ENCODE measurements around the gene MGP.

MGP gene

DNA sequence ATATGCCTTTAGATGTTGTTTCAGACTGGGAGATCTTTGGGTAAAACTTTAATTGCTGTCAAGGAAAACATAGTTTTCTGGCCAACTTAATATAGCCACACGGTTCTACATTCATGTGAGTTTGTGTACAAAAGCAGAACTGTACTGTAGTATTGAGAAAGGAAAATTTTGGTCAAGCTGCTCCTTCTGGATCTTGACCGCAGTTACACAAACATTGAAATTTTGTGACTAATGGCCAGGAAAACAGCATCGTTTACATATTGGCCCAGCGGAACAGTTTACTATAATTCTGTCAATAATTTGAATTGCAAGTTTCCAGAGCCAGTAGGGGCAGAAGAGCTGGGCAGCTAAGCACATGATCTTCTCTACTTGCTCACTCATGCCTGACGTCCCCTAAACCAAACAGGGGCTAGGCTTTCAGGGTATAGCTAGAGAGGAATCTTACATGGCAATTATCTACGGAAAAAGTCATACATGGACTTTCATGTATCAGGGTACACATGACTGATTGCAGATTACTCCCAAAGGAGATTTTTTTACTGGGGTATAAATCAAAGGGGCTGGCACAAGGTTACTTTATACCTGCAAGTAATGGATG lies 31.0 kb downstream of the MGP start:
- DNase-seq, result no peak

DNA sequence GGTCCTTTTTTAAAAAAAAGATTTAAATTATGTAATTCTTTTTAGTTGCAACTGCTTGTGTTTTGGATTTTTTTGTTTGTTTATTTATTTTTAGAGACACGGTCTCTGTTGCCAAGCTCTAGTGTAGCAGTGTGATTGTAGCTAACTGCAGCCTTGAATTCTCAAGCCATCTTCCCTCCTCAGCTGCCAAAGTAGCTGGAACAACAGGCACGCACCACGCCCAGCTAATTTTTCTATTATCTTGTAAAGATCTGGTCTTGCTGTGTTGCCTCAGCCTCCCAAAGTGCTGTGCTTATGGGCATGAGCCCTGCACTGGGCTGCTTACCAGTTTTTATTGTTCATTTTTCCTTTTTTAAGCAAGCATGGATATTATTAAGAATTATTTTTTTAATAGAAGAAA lies 31.7 kb downstream of the MGP start:
- no peak for DNase-seq

DNA sequence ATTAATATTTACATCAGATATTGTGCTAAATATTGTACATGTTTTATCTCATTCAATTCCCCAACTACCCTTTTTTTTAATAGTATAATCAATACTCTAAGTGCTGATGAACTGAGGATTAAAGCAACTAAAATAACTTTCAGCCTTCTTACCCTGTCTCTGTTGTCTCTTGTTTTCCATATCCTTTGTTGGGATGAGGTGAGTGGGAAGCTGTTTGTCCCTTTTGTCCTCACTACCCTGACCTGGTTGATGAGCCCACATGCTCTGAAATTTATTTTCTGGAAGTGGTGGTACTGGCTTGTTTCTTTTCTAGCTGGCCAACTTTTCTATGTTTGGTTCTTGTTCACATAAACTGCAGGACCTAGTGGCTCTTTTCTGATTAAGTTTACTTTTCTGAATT lies 32.8 kb downstream of the MGP start:
- DNase-seq, result no peak

DNA sequence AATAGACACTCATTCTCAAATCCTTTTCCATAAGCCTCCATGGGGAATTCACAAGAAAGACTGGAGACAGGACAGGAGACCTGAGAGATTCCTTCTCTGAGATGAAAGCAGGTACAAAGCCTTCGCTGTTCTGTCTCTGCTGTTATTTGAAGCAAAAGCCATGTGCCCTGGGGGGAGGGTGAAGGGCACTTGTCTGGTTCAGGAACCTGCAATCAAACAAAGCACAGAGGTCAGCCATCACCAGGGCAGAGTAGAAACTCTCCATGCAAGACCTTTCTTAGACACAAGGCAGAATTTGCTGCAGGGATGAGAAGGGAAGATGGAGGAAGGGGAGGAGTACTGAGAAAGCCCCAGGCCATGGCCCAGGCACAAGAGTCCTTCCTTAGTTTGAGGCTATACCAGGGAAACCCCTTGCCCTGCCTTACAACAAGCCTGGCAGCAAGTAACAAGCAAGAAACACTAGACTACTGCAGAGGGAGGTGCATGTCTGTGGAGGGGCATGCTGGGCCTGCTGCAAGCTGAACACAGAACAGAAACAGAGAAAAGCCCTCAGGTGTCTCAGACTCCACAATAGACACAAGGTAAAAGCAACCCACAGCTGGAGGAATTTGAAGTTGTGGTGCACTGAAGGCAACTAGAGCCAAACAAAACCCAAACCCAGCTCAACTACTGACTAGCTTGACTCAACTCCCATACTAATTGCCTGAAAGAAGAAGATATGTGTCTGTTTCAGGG lies 34.6 kb downstream of the MGP start:
- DNase-seq, result no peak

DNA sequence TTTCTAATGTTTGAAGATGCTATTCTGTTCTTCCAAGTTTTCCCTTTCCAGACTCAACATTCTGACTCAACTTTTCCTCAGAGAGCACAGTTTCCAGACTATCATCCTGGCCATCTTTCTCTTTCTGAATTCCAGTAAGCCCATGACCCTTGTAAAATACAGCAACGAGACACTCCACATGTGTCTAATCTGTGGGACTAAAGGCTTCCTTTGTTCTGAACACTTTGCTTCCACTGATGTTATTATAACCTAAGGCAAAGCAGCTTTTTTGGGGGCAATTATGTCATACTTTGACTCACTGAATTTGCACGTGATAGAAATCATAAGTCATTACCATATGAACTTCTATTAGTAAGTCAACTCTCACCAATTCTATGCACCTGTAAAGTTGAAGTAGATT lies 36.0 kb downstream of the MGP start:
- DNase-seq, result no peak

DNA sequence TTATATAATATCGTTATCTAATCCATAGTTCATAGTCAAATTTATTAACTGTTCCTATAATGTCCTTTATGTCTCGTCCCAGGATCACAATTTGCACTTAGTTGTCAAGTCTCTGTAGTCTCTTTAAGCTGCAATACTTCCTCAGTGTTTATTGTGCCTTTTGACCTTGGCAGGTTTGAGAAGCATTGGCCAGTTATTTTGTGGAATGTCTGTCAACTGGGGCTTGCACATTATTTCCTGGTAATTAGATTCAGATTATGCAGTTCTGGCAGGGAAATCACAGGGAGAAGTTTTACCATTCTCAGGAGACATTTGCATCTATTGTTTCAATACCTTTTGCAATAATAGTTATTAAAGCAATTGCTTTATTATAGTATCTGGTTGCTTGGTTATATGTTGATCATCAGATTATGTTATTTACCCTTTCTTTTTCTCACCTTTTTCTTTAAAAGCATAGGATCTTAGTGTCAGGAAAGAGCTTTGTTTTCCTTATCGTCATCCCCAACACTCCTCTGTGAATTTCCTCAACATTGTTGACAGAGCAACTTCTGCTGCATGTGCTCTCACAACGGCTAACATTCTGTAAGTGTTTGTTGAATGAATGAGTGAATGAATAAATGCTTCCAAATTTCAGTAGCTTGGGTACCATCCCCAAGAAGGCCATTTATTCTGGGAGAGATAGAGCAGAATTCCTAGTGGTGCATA lies 38.6 kb downstream of the MGP start:
- no peak for DNase-seq

DNA sequence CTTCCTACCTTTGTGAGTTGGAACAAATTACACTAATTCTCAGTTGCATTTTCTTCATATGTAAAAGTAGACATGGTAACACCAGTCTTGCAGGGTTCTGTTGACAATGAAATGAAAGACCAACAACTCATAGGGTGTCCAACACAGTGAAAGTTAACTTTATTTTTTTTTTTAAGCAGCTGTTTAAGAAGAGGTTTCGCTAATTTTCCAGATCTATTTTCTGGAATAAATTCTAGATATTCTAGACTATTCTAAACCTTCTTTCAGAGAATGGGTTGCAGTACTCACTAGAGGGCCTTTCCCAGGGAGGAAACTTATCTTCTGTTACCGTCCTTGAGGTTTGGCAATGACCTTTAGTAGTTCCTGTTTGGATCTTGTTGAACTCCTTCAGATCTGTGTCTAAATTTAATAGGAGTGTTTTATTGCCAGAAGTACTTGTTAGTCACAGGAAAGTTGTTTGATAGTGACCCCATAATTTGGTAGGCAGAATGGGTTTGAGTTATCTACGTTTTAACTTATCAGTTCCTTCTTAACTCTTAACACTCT lies 39.5 kb downstream of the MGP start:
- no peak for DNase-seq

DNA sequence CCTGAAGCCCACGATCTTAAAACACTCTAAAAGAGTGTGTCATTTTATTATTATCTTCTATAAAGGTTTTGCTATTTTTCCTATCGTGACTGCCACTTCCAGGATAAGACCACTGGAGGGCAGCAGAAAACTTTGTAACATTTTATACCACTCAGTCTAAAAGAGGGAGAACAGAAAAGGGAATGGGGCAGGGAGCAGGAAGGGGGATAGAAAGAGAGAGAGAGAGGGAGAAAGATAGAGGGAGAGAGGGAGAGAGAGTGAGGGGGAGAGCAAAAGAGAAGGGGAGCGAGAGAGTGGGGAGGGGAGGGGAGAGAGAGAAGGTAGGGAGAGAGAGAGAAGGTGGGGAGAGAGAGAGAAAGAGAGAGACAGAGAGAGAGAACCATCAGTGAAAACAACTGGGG lies 40.3 kb downstream of the MGP start:
- DNase-seq, result peak; percentile 39

DNA sequence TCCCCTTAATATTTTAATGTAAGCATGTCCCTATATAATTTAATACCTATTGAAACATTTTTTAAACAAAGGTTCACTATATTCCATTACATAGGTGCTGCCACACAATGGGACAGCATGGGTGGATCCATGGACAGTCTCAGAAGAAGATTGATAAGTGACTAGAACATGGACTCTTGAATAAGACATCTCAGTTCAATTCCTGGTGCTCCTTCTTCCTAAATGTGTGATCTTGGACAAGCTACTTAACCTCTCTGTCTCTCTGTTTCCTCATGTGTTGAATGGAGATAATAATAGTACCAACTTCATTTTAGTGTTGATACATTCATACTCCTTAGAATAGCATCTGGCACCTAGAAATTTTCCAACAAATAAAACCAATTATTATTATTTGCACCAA lies 41.3 kb downstream of the MGP start:
- no peak for DNase-seq

DNA sequence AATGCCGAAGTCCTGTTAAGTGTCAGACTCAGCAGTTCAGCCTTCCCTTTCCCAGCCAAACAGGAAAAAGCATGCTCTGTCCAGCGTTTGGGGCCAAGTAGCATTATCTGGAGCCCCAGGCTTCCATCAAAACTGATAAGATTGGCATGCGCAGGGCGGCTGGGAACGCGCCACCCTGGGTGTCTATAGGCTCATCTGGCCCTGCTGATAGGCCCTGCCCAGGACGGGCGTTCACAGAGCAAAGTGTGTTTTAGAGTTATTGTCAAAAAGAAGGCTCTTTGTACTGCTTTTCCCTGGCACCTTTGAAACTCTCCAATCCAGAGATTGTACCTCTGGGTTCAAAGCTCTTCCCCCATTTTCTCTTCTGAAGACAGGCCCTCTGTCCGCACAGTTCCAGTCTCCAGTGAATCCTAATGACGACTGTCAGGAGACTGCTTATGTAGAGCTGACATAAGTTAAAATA lies 42.2 kb downstream of the MGP start, which contains the start of gene ART4:
TSS of gene ART4 (minus strand) at position 102 of the 463 bp plus-strand sequence. CDS start 413 bp downstream, outside the sequence.
- no peak for DNase-seq

DNA sequence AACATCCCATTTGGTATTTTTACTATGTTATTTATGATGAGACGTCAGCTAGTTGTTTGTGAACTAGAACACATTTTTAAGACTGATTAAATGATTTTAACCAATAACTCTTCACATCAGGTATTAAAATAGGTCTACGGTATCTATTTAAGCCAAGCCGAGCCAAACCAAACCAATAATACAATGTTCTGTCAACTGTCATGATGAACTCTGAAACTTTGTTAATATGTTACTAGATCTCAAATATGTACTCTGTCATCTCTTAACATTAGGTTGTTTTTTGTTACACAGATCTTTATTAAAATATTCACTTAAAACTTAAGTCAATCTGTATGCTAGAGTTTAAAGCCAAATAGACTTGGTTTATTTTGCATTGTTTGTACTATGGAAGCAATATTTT lies 43.3 kb downstream of the MGP start:
- DNase-seq, result no peak

DNA sequence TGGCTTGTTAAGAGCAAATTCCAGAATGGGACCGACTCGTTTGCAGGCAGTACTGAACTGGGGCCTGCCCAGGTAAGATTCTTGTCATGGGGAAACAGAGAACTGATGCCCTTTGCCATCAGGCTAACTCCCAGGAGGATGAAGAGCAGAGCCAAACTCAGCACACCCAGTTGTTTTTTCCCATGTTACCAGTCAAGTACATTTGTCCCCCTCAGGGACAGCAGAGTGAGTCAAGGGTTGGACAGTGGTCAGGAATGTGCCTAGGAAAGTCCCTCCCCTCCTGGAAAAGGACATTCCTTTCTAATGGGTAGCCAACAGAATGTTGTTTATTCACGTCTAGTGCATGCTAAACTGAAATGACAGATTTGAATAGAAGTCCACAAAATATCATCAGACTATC lies 43.9 kb downstream of the MGP start:
- no peak for DNase-seq

DNA sequence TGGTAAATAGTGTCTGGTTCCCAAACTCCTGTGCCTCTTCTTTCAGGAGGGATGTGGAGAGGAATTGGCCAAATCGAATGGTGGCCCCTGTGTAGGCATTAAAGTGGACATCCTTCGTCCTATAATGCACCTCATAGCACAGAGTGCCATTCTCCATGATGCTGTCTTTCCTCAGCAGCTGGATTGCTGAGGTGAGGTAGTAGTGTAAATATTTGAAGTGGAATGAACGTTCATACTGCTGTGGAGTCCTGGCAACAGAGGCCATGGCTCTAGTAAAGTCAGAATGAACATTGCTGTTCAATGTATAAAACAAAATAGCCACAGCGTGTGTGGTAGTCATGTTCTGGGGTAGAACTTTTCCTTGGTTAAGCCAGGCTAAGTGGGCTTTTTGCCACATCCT lies 45.0 kb downstream of the MGP start:
- no peak for DNase-seq

DNA sequence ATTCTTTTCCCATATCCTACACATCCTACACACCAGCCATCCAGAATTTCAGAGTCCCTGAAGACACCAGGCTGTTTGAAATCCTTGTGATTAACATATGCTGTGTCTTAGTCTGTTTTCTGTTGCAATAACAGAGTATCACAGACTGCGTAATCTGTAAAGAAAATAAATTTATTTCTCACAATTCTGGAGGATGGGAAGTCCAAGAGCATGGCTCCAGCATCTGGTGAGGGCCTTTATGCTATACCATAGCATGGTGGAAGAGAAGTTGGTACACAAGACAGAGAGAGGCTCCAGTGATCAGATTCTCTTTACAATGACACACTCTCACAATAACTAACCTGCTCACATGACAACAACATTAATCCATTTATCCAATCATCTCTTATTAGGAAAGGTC lies 46.4 kb downstream of the MGP start:
- no peak for DNase-seq

DNA sequence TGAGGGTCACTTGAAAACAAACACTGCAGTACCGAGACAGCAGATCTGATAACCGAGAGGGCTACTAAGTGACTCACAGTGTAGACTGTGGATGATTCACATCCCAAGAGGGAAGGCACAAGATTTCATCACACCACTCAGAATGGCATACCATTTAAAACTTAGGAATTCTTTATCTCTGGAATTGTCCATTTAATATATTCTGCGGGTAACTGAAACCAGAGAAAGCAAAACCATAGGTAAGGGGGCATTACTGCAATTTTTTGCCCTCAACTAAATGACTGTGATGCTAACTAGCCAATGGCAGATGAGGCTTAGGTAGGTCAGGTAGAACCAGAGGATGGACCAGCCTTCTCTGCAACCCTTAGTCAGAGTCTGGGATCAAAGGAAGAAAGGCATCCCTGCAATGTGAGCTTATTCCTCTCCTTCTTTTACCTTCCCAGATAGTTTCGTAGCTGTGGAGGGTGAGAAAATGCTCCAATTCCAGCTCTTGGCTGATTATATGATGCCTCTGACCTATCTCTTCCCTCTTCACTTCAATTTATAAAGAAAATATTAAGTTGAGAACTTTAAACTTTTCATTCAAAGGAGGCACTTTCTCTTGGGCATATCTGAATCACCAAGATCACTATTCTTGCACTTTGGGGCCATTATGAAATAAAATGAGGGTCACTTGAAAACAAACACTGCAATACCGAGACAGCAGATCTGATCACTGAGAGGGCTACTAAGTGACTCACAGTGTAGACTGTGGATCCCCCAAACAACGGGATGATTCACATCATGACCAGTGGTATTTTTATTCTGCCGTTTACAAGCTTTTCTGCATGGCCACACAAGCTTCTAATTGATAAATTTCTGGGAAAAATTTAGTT lies 49.1 kb downstream of the MGP start:
- no peak for DNase-seq

DNA sequence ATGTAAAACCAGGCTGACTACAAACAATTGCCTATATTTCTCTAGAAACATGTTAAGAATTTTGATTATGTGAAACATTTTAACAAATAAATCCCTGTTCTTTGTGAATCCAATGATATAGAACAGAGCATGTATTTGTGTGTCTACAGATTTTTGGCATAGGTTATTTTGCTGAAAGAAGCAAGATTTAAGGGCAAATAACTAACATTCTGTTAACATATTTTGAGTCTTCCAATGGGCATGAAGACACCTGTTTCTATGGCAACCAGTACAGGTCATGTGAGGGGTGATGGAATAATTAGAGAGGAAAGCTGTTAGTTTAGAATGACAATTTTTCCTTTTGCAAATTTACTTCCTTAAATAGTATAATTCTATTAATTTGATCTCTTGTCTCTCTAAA lies 51.1 kb downstream of the MGP start:
- no peak for DNase-seq

DNA sequence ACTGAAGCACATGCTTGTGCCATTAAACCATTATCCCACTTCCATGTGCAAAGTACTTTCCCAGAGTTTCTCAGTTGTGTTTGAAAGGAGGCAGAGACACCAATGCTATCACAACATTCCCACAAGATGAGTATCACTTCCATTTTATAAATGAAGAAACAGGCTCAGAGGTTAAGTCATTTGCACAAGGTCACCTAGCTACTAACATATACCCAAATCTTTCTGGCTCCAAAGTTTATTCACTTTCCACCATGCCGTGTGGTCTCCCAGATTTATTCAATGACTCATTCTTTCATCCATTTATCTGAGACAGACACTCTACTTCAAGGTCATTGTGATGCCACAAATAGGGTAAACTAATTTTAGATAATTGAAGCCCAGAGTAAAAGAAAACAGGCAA lies 51.7 kb downstream of the MGP start:
- no peak for DNase-seq

DNA sequence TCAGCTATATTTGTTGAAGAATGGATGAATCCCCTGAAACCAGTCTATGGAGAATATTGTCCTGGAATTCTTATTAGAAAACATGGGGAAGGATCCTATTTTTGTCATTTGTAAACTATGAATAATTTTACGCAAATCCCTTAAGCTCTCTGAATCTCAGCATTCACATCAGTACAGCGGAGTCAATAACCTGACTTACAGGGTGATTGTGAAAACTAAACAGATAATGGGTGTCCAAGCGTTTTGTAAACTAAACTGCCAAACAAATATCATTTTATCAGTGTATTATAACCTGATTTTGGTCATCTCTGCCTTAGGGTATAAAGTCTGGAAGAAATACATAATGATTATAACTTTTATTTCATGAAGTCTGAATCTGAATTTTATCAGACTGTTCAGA lies 52.3 kb downstream of the MGP start:
- DNase-seq, result no peak

Data from activated naive CD4-positive, alpha-beta T cell treated with anti-CD3 and anti-CD28 coated beads, Interleukin-2, amount 50 U/mL, for 16 hours (primary cell).